Skeletal muscle tissue (tissue), 4 donors: ENCODE data around the gene RAB34. TPM values are rescaled to one million over a fixed set of nuclear protein-coding genes. Genes with fewer than 3 reads are reported as not detected.
A peak's percentile ranks its signal among the peaks of the same experiment; 100 is the strongest.
"Not testable (repeated sequence)": the region's sequence is repeated elsewhere in the genome, so short reads cannot be mapped to it uniquely, and the experiment has no call there.

Source experiments
- H3K27ac ChIP-seq: one replicate; pipeline ENCODE4 v1.7.0; 2013; ENCODE audit warnings: mild to moderate bottlenecking, low read depth, low read length, inconsistent platforms
- H3K27me3 ChIP-seq, 3 donors: one replicate each; pipeline ENCODE4 v1.7.0; 2013; ENCODE audit warnings: low read length in 3 of 3; ENCODE audit not compliant: control insufficient read depth in 3 of 3, insufficient read depth in 3 of 3
- H3K36me3 ChIP-seq, 3 donors: one replicate each; pipeline ENCODE4 v1.7.0; 2013; ENCODE audit warnings: low read length in 3 of 3; ENCODE audit not compliant: control insufficient read depth in 3 of 3, insufficient read depth in 3 of 3
- H3K4me1 ChIP-seq, 3 donors: one replicate each; pipeline ENCODE4 v1.7.0; 2013; ENCODE audit warnings: low read length in 3 of 3, mild to moderate bottlenecking in 3 of 3; ENCODE audit not compliant: control insufficient read depth in 3 of 3, insufficient read depth in 3 of 3
- H3K4me3 ChIP-seq, 3 donors: one replicate each; pipeline ENCODE4 v1.7.0; 2013; ENCODE audit warnings: low read length in 3 of 3
- H3K9ac ChIP-seq, 3 donors: one replicate each; pipeline ENCODE4 v1.7.0; 2013; ENCODE audit warnings: low read length in 3 of 3, mild to moderate bottlenecking in 3 of 3, moderate library complexity in 2 of 3, low read depth in 1 of 3
- H3K9me3 ChIP-seq, 3 donors: one replicate each; pipeline ENCODE4 v1.7.0; 2013; ENCODE audit warnings: low read length in 3 of 3; ENCODE audit not compliant: control insufficient read depth in 3 of 3
- total RNA-seq: library from RNA; depleted of rRNA; stranded (reverse); fragments of >200 nt; gene quantifications from one replicate; pipeline ENCODE4 v1.2.3, GENCODE V29; 2014
- donor health status: Osteomylitis.

Gene RAB34
- total RNA-seq, 1 donor from 2014 or later: 44.9 TPM

DNA sequence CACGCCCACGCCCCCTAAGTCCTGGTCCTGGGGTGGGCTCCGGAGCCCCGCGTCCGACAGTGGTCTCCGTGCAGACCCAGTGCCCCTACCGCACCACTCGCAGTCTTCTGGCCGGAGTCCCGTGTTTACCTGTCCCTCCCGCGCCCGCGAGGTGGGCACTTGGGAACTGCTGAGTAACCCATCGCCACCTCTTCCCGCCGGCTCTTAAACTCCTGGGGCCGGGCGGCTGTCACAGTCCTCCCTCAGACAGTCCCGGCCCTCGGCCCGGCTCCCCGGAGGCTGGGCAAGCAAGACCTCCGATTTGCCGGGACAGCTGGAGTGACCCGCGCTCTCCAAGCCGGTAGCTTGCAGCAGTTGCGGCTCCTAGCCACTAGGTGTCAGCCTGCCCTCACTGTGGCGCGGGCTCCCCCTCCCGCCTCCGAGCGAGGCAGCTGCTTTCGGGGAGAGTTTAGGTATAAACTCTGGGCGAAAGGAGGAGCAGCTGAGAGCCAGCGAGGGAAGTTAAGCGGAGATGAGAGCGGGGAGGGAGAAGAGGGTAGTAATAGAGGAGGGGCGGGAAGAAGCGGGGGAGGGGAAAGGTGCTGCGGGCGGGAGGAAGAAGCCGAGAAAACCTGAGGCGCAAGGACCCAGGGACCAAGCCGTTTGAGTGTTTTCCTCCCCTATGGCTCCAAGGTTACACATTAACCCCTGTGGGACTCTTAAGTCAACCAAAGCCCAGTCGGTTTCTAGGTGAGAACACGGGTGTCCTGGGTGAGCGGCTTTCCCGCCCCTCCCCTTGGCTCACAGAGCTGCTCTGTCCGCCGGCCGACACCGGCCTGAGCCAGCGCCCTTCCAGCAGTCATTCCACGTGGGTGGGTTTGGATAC is 9.2 kb upstream of the RAB34 start:
- H3K9me3 ChIP-seq: no peaks in the 10 kb centered on the region
- H3K36me3 ChIP-seq: peaks cover 23 to 25% (median 24%) of the 10 kb centered on the region in 3 donors
- H3K27ac ChIP-seq: no peak overlapping the region
- peak overlapping the region; percentile 51 to 66 (median 62) for H3K9ac ChIP-seq
- H3K4me1 ChIP-seq: peaks cover 32 to 39% (median 36%) of the 10 kb centered on the region in 3 donors
- H3K4me3 ChIP-seq: peak overlapping the region; percentile 68 to 73 (median 70)
- peaks cover 0 to 4% (median 0%) of the 10 kb centered on the region in 3 donors for H3K27me3 ChIP-seq

DNA sequence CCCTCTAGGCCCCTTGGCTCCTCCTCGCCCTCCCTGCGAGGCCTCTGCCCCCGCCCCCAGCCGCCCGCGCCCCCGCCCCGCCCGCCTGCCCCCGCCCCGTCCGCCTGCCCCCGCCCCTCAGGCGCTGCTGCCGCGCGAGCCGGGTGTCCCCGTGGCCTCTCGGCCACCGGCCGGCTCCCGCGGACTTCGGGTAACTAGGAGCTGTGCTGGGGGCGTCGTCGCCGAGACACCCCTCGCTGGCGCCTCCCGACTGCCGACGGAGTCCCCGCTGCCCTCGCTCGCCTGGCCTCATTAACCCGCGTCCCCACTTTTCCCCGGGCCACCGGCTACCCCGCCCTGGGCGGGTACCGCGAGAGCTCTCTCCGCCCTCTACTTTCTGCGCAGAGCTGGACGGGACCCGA is 8.6 kb upstream of the RAB34 start, which contains the start of gene TLCD1:
TSS of gene TLCD1 (minus strand) at position 8 of the 401 bp plus-strand sequence. CDS start 136 bp downstream, outside the sequence.
- Histone ChIP-seq H3K27me3 (peaks cover 0 to 4% (median 0%) of the 10 kb centered on the region in 3 donors), H3K36me3 (peaks cover 28 to 30% (median 29%) of the 10 kb centered on the region in 3 donors), H3K27ac (peak within 1 kb of the TSS; percentile 25), H3K9me3 (no peaks in the 10 kb centered on the region), H3K9ac (peak within 1 kb of the TSS; percentile 20 to 69 (median 62)), H3K4me3 (peak within 1 kb of the TSS; percentile 68 to 73 (median 70)), H3K4me1 (peaks cover 37 to 45% (median 42%) of the 10 kb centered on the region in 3 donors)

DNA sequence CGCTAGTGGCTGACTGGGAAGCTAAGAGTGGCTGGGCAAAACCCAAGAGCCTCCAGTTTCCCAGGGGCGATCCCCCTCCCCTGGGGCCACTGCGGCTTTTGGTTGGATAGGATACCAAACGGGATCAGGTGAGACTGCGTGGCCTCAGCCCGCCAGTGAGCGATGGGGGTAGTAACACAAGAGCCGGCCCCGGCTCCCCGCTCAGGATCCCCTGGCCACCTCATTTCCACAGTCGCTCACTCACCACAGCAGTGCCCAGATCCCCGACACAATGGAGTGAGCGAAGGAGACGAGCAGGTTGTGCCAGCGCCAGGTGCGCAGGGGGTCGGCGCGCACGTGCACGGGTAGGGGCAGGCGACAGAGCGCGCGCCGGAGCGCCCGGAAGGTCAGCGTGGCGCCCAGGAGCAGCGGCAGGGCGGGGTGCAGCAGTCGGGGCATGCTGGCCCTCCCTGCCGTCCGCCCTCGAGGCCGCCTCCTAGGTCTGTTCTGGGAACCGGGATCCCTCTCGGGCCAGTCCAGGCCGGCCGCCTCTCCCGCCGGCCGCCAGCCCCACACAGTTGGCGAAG is 8.1 kb upstream of the RAB34 start:
- Histone ChIP-seq H3K4me3 (peak overlapping the region; percentile 48 to 72 (median 68)), H3K27me3 (peaks cover 0 to 4% (median 0%) of the 10 kb centered on the region in 3 donors), H3K4me1 (peaks cover 42 to 50% (median 47%) of the 10 kb centered on the region in 3 donors), H3K9ac (peak overlapping the region in 2 of 3 donors; percentile 56 to 69), H3K9me3 (no peaks in the 10 kb centered on the region), H3K36me3 (peaks cover 28 to 31% (median 30%) of the 10 kb centered on the region in 3 donors), H3K27ac (peak overlapping the region; percentile 25)

DNA sequence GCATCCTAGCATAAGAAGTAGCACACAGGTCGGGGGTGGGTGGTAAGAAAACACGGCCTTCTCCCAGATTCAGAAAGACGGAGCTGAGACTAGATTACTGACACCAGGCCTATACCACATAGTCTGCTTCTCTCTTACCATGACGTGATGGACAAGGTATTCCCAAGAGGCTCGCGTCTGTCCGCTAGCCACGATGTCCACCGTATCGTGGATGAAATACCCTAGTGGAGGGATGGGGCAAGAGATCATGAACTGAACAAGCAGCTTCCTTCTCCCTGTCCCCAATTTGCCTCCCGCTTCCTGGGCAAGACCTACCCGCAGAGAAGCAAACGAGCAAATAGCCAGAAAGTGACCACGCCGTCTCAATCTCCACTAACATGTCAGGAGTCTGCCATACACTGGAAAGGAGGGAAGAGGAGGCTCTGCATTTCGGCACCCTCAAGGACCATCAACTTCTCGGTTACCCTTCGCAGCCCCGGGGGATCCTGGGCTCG is 7.5 kb upstream of the RAB34 start:
- Histone ChIP-seq H3K9ac (peak overlapping the region in 2 of 3 donors; percentile 56 to 69), H3K27me3 (peaks cover 0 to 4% (median 0%) of the 10 kb centered on the region in 3 donors), H3K4me1 (peaks cover 47 to 55% (median 52%) of the 10 kb centered on the region in 3 donors), H3K36me3 (peaks cover 28 to 31% (median 31%) of the 10 kb centered on the region in 3 donors), H3K4me3 (peak overlapping the region in 2 of 3 donors; percentile 48 to 68), H3K27ac (no peak overlapping the region), H3K9me3 (no peaks in the 10 kb centered on the region)

DNA sequence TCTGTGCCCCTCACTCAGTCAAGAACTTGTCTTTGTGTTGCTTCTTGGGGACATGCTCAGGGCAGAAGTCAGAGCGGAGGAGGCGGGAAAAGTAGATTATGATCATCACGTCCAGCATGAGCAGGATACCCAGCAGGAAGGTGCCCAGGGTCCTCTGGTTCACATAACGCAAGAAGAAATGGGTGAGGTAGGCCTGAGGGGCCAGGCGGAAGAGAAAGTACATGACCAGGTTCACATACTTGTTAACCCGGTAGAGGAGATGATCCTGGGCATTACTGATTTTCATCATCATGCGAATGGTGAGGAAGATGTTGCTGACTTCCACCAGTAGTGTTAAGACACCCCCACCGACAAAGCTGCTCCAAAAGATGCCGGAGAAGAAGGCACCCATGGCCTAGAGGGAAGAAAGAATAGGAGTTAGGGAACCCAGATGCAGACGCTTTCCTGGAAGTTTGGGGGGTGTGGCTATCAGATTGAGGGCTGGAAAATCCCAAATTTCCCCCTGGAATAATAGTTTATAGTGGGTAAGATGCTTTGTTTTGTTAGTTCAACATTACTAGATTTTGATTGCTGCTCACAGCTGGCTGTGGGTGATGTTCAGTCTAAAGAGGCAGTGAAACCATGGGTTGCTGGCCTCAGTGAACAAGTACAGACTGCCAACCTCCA is 7.0 kb upstream of the RAB34 start:
- Histone ChIP-seq H3K27ac (no peak overlapping the region), H3K36me3 (peaks cover 28 to 31% (median 31%) of the 10 kb centered on the region in 3 donors), H3K27me3 (peaks cover 0 to 4% (median 0%) of the 10 kb centered on the region in 3 donors), H3K4me3 (no peak overlapping the region), H3K9me3 (no peaks in the 10 kb centered on the region), H3K4me1 (peaks cover 51 to 59% (median 52%) of the 10 kb centered on the region in 3 donors), H3K9ac (no peak overlapping the region)

DNA sequence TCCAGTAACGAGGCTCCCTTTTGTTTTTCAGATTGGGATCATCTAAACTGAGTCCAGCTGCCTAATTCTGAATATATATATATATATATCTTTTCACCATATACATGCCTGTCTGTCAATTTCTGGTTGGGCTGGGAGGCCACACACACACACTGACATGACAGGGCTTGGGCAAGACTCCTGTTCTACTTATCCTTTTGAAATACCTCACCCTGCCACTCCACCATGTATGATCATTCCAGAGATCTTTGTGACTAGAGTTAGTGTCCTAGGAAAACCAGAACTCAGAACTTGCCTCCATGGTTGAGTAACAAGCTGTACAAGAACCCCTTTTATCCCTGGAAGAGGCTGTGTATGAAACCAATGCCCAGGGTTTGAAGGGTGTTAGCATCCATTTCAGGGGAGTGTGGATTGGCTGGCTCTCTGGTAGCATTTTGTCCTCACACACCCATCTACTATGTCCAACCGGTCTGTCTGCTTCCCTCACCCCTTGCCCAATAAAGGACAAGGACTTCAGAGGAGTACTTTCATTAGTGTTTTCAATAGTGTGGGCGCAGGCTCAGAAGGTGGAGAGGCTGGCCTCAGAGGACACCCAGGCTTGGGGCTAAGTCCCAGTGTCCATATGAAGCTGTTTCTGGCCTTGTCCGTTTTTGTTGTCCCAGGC is 6.3 kb upstream of the RAB34 start:
- H3K9ac ChIP-seq, H3K27ac ChIP-seq, H3K9me3 ChIP-seq, H3K4me3 ChIP-seq, H3K27me3 ChIP-seq: not testable (repeated sequence)
- Histone ChIP-seq H3K4me1 (peaks cover 52 to 63% (median 53%) of the 10 kb centered on the region in 3 donors), H3K36me3 (peaks cover 28 to 31% (median 31%) of the 10 kb centered on the region in 3 donors)

DNA sequence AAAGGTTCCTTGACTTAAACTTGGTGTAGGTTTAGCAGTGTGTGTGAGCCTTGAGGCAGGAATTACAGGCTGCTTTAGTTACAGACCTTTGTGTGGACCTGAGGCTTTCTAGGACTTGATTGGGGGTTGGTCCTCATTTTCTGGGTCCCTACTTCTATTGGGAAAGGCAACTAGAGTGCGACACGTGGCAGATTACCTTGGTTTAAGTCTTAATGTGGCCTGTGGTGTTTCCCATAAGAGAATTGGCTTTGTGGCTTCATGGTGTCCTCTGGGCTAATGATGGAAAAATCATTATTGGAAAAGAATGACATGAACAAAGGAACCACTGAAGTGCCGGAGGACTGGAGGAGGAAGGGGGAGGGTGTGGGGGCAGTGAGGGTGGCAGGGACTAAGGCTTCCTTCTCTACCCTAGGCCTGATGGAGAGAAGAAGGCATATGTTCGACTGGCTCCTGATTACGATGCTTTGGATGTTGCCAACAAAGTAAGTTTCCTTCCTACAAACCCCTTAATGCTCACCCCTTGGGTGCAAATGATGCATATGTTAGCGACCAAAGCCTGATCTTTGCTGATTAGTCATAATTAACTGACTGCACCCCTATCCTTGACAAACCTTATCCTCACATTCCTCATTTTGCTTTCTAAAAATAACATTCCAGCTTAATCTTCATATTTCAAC is 5.6 kb upstream of the RAB34 start:
- Histone ChIP-seq H3K9ac (no peak overlapping the region), H3K36me3 (peaks cover 28 to 31% (median 31%) of the 10 kb centered on the region in 3 donors), H3K9me3 (no peaks in the 10 kb centered on the region), H3K4me1 (peaks cover 56 to 65% (median 58%) of the 10 kb centered on the region in 3 donors), H3K4me3 (no peak overlapping the region), H3K27ac (no peak overlapping the region), H3K27me3 (peaks cover 0 to 4% (median 2%) of the 10 kb centered on the region in 3 donors)

DNA sequence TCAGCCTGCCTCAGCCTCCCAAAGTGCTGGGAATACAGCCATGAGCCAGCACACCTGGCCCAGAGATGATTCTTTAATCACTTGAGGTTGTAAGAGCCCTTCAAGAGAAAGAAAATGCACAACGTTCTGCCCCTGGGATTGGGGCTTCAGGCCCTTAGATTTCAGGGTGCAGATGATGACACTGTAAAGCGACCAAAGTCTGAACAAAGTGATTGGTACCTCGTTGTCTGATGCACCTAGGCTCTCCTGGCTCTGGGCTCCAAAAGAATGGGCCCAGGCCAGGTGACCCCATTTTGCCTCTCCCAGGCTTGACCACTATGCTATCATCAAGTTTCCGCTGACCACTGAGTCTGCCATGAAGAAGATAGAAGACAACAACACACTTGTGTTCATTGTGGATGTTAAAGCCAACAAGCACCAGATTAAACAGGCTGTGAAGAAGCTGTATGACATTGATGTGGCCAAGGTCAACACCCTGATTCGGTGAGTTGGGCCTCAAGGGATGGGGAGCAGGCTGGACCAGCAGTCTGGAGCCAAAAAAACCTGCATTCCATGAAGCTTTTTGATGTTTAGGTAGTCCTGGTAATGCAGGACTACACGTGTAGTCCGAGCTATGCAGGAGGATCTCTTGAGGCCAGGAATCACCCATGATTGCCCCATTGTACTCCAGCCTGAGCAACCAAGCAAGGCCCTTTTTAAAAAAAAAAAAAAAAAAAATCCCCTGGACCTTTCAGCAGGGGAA is 4.9 kb upstream of the RAB34 start:
- Histone ChIP-seq H3K4me3 (no peak overlapping the region), H3K4me1 (peaks cover 54 to 64% (median 57%) of the 10 kb centered on the region in 3 donors), H3K36me3 (peaks cover 28 to 31% (median 31%) of the 10 kb centered on the region in 3 donors)

More for the DNA sequence above, 4.9 kb upstream of the RAB34 start:
- H3K27me3 ChIP-seq: peaks cover 0 to 9% (median 6%) of the 10 kb centered on the region in 3 donors
- H3K9ac ChIP-seq: no peak overlapping the region
- no peaks in the 10 kb centered on the region for H3K9me3 ChIP-seq
- no peak overlapping the region for H3K27ac ChIP-seq
